Neutrophil (primary cell): ENCODE results near the gene KIAA0930.

Experiments
- H3K27ac ChIP-seq: fragments of 200-600 bp; sonication (generic); 2 replicates; pipeline ENCODE4 v1.5.1; 2016; ENCODE audit warnings: mild to moderate bottlenecking, moderate library complexity
- H3K27me3 ChIP-seq: fragments of 200-600 bp; sonication (generic); 2 replicates; pipeline ENCODE4 v1.6.0; 2016; ENCODE audit warnings: mild to moderate bottlenecking
- H3K36me3 ChIP-seq: fragments of 200-600 bp; sonication (generic); 2 replicates; pipeline ENCODE4 v1.5.1; 2017
- H3K4me1 ChIP-seq, 2 experiments: fragments of 200-600 bp in 1 of 2; sonication (generic) in 1 of 2; 1 replicate in 1 of 2; 2 replicates in 1 of 2; pipeline versions ENCODE4 v1.5.1 to v1.6.1; 2013 to 2016; ENCODE audit warnings: low read depth in 1 of 2, low read length in 1 of 2, mild to moderate bottlenecking in 1 of 2, moderate library complexity in 1 of 2; ENCODE audit not compliant: control insufficient read depth in 1 of 2, insufficient read depth in 1 of 2
- H3K4me3 ChIP-seq, 2 experiments: fragments of 200-600 bp in 1 of 2; sonication (generic) in 1 of 2; 1 replicate in 1 of 2; 2 replicates in 1 of 2; pipeline ENCODE4 v1.5.1; 2013 to 2016; ENCODE audit warnings: low read depth in 1 of 2, low read length in 1 of 2, mild to moderate bottlenecking in 1 of 2, moderate library complexity in 1 of 2
- H3K9me3 ChIP-seq: fragments of 200-600 bp; sonication (generic); 2 replicates; pipeline ENCODE4 v1.5.1; 2016
- CTCF ChIP-seq: fragments of 200-600 bp; sonication (generic); IDR thresholded peaks from 2 replicates; pipeline ENCODE4 v1.5.1; 2016; ENCODE audit warnings: antibody characterized with exemption

Gene KIAA0930

DNA sequence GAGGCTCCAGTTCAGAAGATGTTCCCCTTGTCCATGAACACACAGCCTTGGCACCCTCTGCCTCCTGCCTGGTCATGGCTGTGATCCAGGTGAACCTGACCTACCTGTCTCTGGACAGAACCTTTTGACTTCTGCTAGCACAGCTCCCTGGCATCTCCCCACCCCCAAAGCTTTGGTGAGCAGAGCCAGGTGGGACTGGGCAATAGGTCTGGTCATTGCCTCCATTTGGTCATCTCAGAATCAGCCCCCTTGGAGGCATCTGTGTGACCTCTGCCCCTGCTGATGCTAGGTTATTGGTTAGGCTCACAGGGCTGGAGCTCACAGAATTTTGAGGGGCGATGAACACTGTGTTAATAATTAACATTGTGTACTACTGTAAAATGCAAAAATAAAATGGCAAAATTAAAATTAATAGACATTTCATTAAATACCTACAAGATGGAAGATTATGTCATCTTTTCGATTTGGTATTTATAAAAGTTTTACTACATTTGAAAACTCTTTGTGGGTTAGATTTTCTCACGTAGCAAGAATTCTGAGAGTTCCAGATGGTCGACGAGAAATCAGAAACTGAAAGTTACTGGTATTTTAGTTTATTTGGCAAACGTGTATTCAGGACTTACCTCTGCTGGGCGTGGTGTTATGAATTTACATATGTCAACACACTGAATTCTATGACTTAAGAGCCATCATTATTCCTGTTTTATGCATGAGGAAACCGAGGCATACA is 8.3 kb upstream of the KIAA0930 start:
- Histone ChIP-seq H3K27me3 (no peaks in the 10 kb centered on the region), H3K27ac (no peak overlapping the region), H3K9me3 (no peaks in the 10 kb centered on the region), H3K4me3 (no peak overlapping the region), H3K36me3 (no peaks in the 10 kb centered on the region), H3K4me1 (peaks cover 30% of the 10 kb centered on the region in 2 experiments)
- TF ChIP-seq CTCF, result no peak

- peaks cover 39 to 45% of the 10 kb centered on the region in 2 experiments for H3K4me1 ChIP-seq
- H3K9me3 ChIP-seq, result no peaks in the 10 kb centered on the region
- H3K27me3 ChIP-seq, result no peaks in the 10 kb centered on the region
- no peak for TF ChIP-seq CTCF
- no peaks in the 10 kb centered on the region for H3K36me3 ChIP-seq
- H3K4me3 ChIP-seq, result no peak overlapping the region
- peak overlapping the region; percentile 75 for H3K27ac ChIP-seq
Observed at GRCh38 chr22:45246060-45246985, 5.6 kb upstream of the KIAA0930 start.

DNA sequence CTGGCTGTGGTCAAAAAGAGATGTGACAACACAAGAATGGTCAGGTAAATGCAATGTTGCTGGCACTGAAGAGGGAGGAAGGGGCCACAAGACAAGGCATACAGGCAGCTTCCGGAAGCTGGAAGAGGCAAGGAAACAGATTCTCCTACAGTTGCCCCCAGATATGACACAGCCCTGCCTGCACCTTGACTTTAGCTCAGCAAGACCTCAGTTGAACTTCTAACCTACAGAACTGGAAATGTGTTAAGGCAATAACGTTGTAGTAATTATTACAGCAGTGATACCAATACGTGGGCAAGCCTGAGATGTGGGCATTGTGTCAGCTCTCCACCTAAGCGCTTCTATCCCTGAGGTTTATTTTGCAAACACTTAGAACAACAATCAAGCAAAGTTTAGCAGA is 4.2 kb upstream of the KIAA0930 start:
- Histone ChIP-seq H3K36me3 (no peaks in the 10 kb centered on the region), H3K27ac (peak overlapping the region; percentile 75), H3K9me3 (no peaks in the 10 kb centered on the region), H3K4me3 (peak overlapping the region; percentile 19 to 35), H3K4me1 (peaks cover 44 to 54% of the 10 kb centered on the region in 2 experiments), H3K27me3 (no peaks in the 10 kb centered on the region)
- TF ChIP-seq CTCF, result no peak

GRCh38 chr22:45242778-45243191 is 2.1 kb upstream of the KIAA0930 start:
- TF ChIP-seq CTCF, result no peak
- H3K9me3 ChIP-seq, result no peaks in the 10 kb centered on the region
- no peak overlapping the region for H3K4me3 ChIP-seq
- no peak overlapping the region for H3K27ac ChIP-seq
- H3K27me3 ChIP-seq, result no peaks in the 10 kb centered on the region
- H3K4me1 ChIP-seq, result peaks cover 64 to 73% of the 10 kb centered on the region in 2 experiments
- H3K36me3 ChIP-seq, result peaks cover 10% of the 10 kb centered on the region

GRCh38 chr22:45240104-45240809 is 437 bp downstream of the KIAA0930 start:
- Histone ChIP-seq H3K27ac (peak overlapping the region; percentile 73), H3K4me1 (peaks cover 70 to 78% of the 10 kb centered on the region in 2 experiments)

More at GRCh38 chr22:45240104-45240809, 437 bp downstream of the KIAA0930 start:
- peaks cover 10% of the 10 kb centered on the region for H3K36me3 ChIP-seq
- no peaks in the 10 kb centered on the region for H3K27me3 ChIP-seq
- TF ChIP-seq CTCF, result no peak
- H3K9me3 ChIP-seq, result no peaks in the 10 kb centered on the region
- H3K4me3 ChIP-seq, result peak overlapping the region; percentile 63 to 71
